Type B pancreatic cell (in vitro differentiated cells): ENCODE data around the gene TAB2. TPM values are rescaled to one million over a fixed set of nuclear protein-coding genes. Genes with fewer than 3 reads are reported as not detected.

ENCODE experiments used
- DNase-seq: peaks from one replicate; pipeline ENCODE4 v3.0.0; 2021; ENCODE audit warnings: mixed read lengths; ENCODE audit not compliant: unreplicated experiment; ENCODE audit errors: extremely low spot score
- H3K27ac Mint-ChIP-seq: 2 replicates; pipeline ENCODE4 v1.8.0; 2021; ENCODE audit warnings: mild to moderate bottlenecking, mixed read lengths
- H3K27me3 Mint-ChIP-seq: 2 replicates; pipeline ENCODE4 v1.8.0; 2021; ENCODE audit warnings: mixed read lengths
- H3K36me3 Mint-ChIP-seq: 2 replicates; pipeline ENCODE4 v1.8.0; 2021; ENCODE audit warnings: mixed read lengths
- H3K4me1 Mint-ChIP-seq: one replicate; pipeline ENCODE4 v1.8.0; 2021; ENCODE audit warnings: mixed read lengths; ENCODE audit not compliant: unreplicated experiment
- H3K4me3 Mint-ChIP-seq: 2 replicates; pipeline ENCODE4 v1.8.0; 2021; ENCODE audit warnings: mild to moderate bottlenecking, mixed read lengths
- H3K9me3 Mint-ChIP-seq: 2 replicates; pipeline ENCODE4 v1.8.0; 2021; ENCODE audit warnings: mixed read lengths
- total RNA-seq: library from RNA; stranded (reverse); gene quantifications from 2 replicates; pipeline ENCODE4 v1.2.1, GENCODE V29; 2021; ENCODE audit warnings: low replicate concordance
- TF ChIP-seq, protein P1 (sequence below): fragments of 200-600 bp; sonication (generic); conservative IDR thresholded peaks from 2 replicates; pipeline ENCODE4 v1.5.0; 2021; ENCODE audit warnings: antibody characterized with exemption, mild to moderate bottlenecking

TAB2 gene
- total RNA-seq, 1 donor from 2014 or later, result 58.7 TPM

DNA sequence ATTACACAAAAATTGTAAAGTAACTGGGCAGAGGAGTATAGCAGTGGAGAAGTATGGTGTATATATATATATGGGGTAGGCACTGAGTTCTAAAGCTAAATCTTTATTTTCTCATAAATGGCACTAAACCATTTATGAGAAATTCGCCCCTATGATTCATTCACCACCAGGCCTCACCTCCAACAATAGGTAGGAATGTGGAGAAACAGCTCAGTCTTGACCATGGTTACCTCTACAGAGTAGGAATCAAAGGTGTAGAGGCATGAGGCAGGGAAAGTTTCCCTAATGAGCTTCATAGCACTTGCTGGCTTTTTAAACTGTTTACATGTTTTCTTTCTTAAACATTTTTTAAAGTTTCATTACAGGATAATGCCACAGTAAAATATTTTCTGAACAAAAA is 45.6 kb downstream of the TAB2 start:
- H3K9me3 Mint-ChIP-seq, result peaks cover 10% of the 10 kb centered on the region
- no peak overlapping the region for H3K4me3 Mint-ChIP-seq
- H3K36me3 Mint-ChIP-seq, result peaks cover 29% of the 10 kb centered on the region
- TF ChIP-seq, protein P1, sequence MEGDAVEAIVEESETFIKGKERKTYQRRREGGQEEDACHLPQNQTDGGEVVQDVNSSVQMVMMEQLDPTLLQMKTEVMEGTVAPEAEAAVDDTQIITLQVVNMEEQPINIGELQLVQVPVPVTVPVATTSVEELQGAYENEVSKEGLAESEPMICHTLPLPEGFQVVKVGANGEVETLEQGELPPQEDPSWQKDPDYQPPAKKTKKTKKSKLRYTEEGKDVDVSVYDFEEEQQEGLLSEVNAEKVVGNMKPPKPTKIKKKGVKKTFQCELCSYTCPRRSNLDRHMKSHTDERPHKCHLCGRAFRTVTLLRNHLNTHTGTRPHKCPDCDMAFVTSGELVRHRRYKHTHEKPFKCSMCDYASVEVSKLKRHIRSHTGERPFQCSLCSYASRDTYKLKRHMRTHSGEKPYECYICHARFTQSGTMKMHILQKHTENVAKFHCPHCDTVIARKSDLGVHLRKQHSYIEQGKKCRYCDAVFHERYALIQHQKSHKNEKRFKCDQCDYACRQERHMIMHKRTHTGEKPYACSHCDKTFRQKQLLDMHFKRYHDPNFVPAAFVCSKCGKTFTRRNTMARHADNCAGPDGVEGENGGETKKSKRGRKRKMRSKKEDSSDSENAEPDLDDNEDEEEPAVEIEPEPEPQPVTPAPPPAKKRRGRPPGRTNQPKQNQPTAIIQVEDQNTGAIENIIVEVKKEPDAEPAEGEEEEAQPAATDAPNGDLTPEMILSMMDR, result no peak
- H3K4me1 Mint-ChIP-seq, result peaks cover 15% of the 10 kb centered on the region
- no peak for DNase-seq
- H3K27me3 Mint-ChIP-seq, result no peaks in the 10 kb centered on the region
- H3K27ac Mint-ChIP-seq, result peak overlapping the region; percentile 57

DNA sequence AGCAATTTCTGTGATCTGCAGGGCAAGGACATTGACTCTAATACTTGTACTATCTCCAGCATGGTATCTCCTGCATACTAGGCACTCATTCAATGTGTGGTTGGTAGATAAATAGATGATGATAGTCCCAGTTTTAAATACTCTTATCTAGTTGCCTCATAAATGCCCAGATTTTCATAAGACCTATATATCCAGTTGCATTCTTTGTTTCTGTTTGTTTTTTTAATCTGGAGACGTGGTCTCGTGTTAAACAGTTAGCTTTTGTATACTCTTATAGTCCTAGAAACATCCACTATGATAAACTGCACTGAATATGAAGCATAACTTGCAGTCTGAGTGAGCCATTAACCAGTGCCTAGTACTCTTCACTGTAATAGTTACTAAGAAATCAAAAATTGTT is 47.0 kb downstream of the TAB2 start:
- H3K4me3 Mint-ChIP-seq, result no peak overlapping the region
- no peak for DNase-seq
- peaks cover 22% of the 10 kb centered on the region for H3K36me3 Mint-ChIP-seq
- TF ChIP-seq, protein P1, result no peak
- peaks cover 15% of the 10 kb centered on the region for H3K4me1 Mint-ChIP-seq
- H3K27ac Mint-ChIP-seq, result no peak overlapping the region
- peaks cover 10% of the 10 kb centered on the region for H3K9me3 Mint-ChIP-seq
- H3K27me3 Mint-ChIP-seq, result no peaks in the 10 kb centered on the region

DNA sequence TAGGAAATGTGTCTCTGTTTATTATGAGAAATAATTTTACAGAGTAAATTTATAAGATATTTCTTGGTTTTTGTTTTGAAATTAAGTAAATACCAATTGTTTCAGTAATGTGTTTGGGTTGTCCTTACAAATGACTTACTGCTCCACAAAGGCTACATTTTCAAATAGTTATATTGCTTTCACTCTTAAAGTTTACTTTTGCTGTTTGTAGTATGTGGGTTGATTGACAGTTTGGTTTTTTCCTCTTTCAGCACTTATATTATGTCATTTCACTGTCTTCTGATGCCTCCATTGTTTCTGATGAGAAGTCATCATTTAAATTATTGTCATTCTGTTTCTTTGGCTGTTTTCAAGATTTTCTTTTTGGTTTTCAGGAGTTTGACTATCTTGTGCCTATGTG is 47.7 kb downstream of the TAB2 start:
- Mint-ChIP-seq H3K4me3 (no peak overlapping the region), H3K27ac (no peak overlapping the region), H3K27me3 (no peaks in the 10 kb centered on the region), H3K9me3 (peaks cover 10% of the 10 kb centered on the region), H3K4me1 (peaks cover 15% of the 10 kb centered on the region), H3K36me3 (peaks cover 23% of the 10 kb centered on the region)
- TF ChIP-seq, protein P1, result no peak
- no peak for DNase-seq

DNA sequence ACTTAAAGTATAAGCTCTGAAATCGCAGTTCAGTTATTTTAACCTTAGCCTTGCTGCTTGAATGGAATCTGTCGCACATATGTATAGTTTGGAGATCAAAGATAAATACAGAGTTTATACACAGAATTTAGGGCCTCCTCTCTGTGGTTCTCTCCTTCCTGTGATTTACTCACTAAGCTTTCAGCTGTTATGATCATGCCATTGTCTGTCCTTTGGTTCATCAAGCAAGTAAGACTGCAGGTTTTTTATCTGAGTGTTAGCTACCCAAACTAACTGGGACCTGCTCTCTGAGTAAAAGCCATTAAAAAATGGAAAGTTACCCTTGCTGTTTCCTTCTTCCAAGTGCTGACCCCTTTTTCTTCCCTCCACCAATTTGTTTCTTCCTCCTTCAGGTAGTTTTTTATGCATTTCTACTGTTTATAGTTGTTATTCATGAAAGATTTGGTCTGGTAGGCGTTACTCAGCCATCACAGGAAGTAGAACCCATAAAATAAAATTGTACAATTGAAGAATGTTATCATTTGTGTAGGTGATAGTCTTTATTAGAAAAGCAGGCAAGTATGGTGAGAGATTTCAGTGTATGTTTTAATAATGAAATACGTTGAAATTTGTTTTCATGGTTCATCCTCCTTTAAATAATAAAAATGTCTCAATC is 48.9 kb downstream of the TAB2 start:
- Mint-ChIP-seq H3K27me3 (no peaks in the 10 kb centered on the region), H3K4me1 (peaks cover 19% of the 10 kb centered on the region), H3K4me3 (no peak overlapping the region), H3K9me3 (peaks cover 10% of the 10 kb centered on the region), H3K27ac (no peak overlapping the region), H3K36me3 (peaks cover 21% of the 10 kb centered on the region)
- TF ChIP-seq, protein P1, result no peak
- DNase-seq, result no peak

DNA sequence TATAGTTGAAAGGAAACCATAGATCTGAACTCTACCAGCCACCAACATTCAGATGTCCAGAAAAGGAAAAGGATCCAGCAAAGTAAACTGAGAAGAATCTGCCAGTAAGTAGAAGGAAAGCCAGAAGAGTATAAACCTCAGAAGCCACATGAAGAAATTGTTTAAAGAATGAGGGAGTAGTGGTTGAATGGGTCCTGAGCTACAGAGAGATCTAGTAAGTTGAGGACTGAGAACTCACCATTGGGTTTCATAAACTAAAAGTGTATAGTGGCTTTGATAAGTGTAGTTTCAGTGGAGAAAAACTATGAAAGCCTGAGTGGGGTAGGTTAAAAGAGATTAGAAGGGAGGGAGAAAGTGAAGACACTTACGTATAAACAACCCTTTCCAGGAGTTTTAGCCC is 50.6 kb downstream of the TAB2 start:
- peaks cover 18% of the 10 kb centered on the region for H3K4me1 Mint-ChIP-seq
- H3K27me3 Mint-ChIP-seq, result no peaks in the 10 kb centered on the region
- DNase-seq, result no peak
- TF ChIP-seq, protein P1, result no peak
- no peak overlapping the region for H3K4me3 Mint-ChIP-seq
- H3K9me3 Mint-ChIP-seq, result peaks cover 5% of the 10 kb centered on the region
- peaks cover 14% of the 10 kb centered on the region for H3K36me3 Mint-ChIP-seq
- H3K27ac Mint-ChIP-seq, result no peak overlapping the region
